T-helper 17 cell (primary cell): ENCODE measurements around the gene PLCB3. TPM values are rescaled to one million over a fixed set of nuclear protein-coding genes. Genes with fewer than 3 reads are reported as not detected.

Source experiments
- ATAC-seq: fragments of 150-1000 bp; cut with Tn5 transposase; 2 replicates; pipeline ENCODE4 v1.10.0; 2021; ENCODE audit warnings: mild to moderate bottlenecking, moderate library complexity
- DNase-seq, 3 donors: peaks; one replicate each; pipeline versions ENCODE4 v3.0.0 to v3.0.0-alpha.2; 2020 to 2021
- H3K9me3 ChIP-seq: one replicate; pipeline ENCODE4 v1.7.0; 2013; ENCODE audit warnings: low read length, mild to moderate bottlenecking; ENCODE audit not compliant: control insufficient read depth, poor library complexity, severe bottlenecking
- H3K27ac Mint-ChIP-seq: one replicate; pipeline ENCODE4 v1.8.0; 2022; ENCODE audit warnings: mild to moderate bottlenecking, moderate library complexity, mixed read lengths
- H3K27me3 Mint-ChIP-seq: one replicate; pipeline ENCODE4 v1.8.0; 2022; ENCODE audit warnings: mixed read lengths
- H3K36me3 Mint-ChIP-seq: one replicate; pipeline ENCODE4 v1.8.0; 2022; ENCODE audit warnings: low read depth, mixed read lengths
- H3K4me1 Mint-ChIP-seq: one replicate; pipeline ENCODE4 v1.8.0; 2022; ENCODE audit warnings: mild to moderate bottlenecking, mixed read lengths
- H3K4me3 Mint-ChIP-seq: one replicate; pipeline ENCODE4 v1.8.0; 2022; ENCODE audit warnings: mild to moderate bottlenecking, moderate library complexity, mixed read lengths
- total RNA-seq, 4 donors: library from RNA in 2 of 4; stranded (reverse) in 2 of 4; gene quantifications; one replicate each; pipeline ENCODE4 v1.2.3 and lab custom pipeline; 2022 to 2026

The PLCB3 gene
- total RNA-seq, 2 donors from 2014 or later: 5.9 TPM

- Mint-ChIP-seq H3K4me3 (peak overlapping the region; percentile 3), H3K27ac (no peak overlapping the region), H3K4me1 (peaks cover 20% of the 10 kb centered on the region), H3K36me3 (peaks cover 2% of the 10 kb centered on the region), H3K27me3 (peaks cover 23% of the 10 kb centered on the region)
- no peaks in the 10 kb centered on the region for H3K9me3 ChIP-seq
- DNase-seq (no peak), ATAC-seq (no peak)
Measured at GRCh38 chr11:64289002-64289564, 37.8 kb downstream of the PLCB3 start.

GRCh38 chr11:64290352-64291261 is 39.3 kb downstream of the PLCB3 start:
- H3K27ac Mint-ChIP-seq: peak overlapping the region; percentile 84
- H3K9me3 ChIP-seq: no peaks in the 10 kb centered on the region
- DNase-seq: no peak

GRCh38 chr11:64291262-64291751 is 40.0 kb downstream of the PLCB3 start, which contains the start of gene KCNK4:
Gene KCNK4 (plus strand): TSS chr11:64291302. CDS start chr11:64293019, 1,717 bp downstream.
- DNase-seq: no peak
- ATAC-seq: no peak
- Mint-ChIP-seq H3K4me1 (peaks cover 20% of the 10 kb centered on the region), H3K27ac (peak within 1 kb of the TSS; percentile 84), H3K36me3 (peaks cover 2% of the 10 kb centered on the region), H3K4me3 (peak within 1 kb of the TSS; percentile 68), H3K27me3 (peaks cover 35% of the 10 kb centered on the region)
- H3K9me3 ChIP-seq: no peaks in the 10 kb centered on the region

More at GRCh38 chr11:64290352-64291261, 39.3 kb downstream of the PLCB3 start:
- H3K4me3 Mint-ChIP-seq: peak overlapping the region; percentile 68
- H3K4me1 Mint-ChIP-seq: peaks cover 22% of the 10 kb centered on the region
- H3K36me3 Mint-ChIP-seq: peaks cover 2% of the 10 kb centered on the region
- no peak for ATAC-seq
- H3K27me3 Mint-ChIP-seq: peaks cover 33% of the 10 kb centered on the region

- H3K9me3 ChIP-seq: no peaks in the 10 kb centered on the region
- DNase-seq (no peak), ATAC-seq (peak; percentile 62)
- peak overlapping the region; percentile 83 for H3K4me3 Mint-ChIP-seq
- H3K27ac Mint-ChIP-seq: no peak overlapping the region
- H3K4me1 Mint-ChIP-seq: peaks cover 14% of the 10 kb centered on the region
- H3K27me3 Mint-ChIP-seq: peaks cover 41% of the 10 kb centered on the region
- H3K36me3 Mint-ChIP-seq: peaks cover 2% of the 10 kb centered on the region
Measured at GRCh38 chr11:64291752-64292459, 40.6 kb downstream of the PLCB3 start.

- Mint-ChIP-seq H3K36me3 (peaks cover 2% of the 10 kb centered on the region), H3K27me3 (peaks cover 48% of the 10 kb centered on the region), H3K4me1 (peaks cover 18% of the 10 kb centered on the region), H3K4me3 (peak overlapping the region; percentile 83), H3K27ac (no peak overlapping the region)
- DNase-seq: no peak
- H3K9me3 ChIP-seq: no peaks in the 10 kb centered on the region
- peak; percentile 13 for ATAC-seq
Measured at GRCh38 chr11:64292460-64293254, 41.3 kb downstream of the PLCB3 start.

GRCh38 chr11:64294774-64295173 is 43.4 kb downstream of the PLCB3 start:
- H3K4me3 Mint-ChIP-seq: no peak overlapping the region
- peaks cover 25% of the 10 kb centered on the region for H3K4me1 Mint-ChIP-seq
- ATAC-seq (no peak), DNase-seq (no peak)
- peaks cover 4% of the 10 kb centered on the region for H3K36me3 Mint-ChIP-seq
- peak overlapping the region; percentile 56 for H3K27ac Mint-ChIP-seq
- no peaks in the 10 kb centered on the region for H3K9me3 ChIP-seq
- H3K27me3 Mint-ChIP-seq: peaks cover 61% of the 10 kb centered on the region

GRCh38 chr11:64295760-64296159 is 44.4 kb downstream of the PLCB3 start:
- peaks cover 27% of the 10 kb centered on the region for H3K4me1 Mint-ChIP-seq
- peaks cover 2% of the 10 kb centered on the region for H3K36me3 Mint-ChIP-seq
- H3K27ac Mint-ChIP-seq: no peak overlapping the region
- DNase-seq: no peak
- H3K27me3 Mint-ChIP-seq: peaks cover 64% of the 10 kb centered on the region
- no peaks in the 10 kb centered on the region for H3K9me3 ChIP-seq
- no peak overlapping the region for H3K4me3 Mint-ChIP-seq
- ATAC-seq: no peak

GRCh38 chr11:64296236-64296635 is 44.9 kb downstream of the PLCB3 start:
- peaks cover 64% of the 10 kb centered on the region for H3K27me3 Mint-ChIP-seq
- DNase-seq: no peak
- ATAC-seq: no peak
- H3K9me3 ChIP-seq: no peaks in the 10 kb centered on the region
- no peak overlapping the region for H3K4me3 Mint-ChIP-seq
- H3K27ac Mint-ChIP-seq: no peak overlapping the region
- H3K36me3 Mint-ChIP-seq: peaks cover 2% of the 10 kb centered on the region
- peaks cover 29% of the 10 kb centered on the region for H3K4me1 Mint-ChIP-seq

GRCh38 chr11:64296830-64297698 is 45.7 kb downstream of the PLCB3 start:
- Mint-ChIP-seq H3K4me3 (no peak overlapping the region), H3K36me3 (peaks cover 2% of the 10 kb centered on the region), H3K27me3 (peaks cover 64% of the 10 kb centered on the region), H3K27ac (peak overlapping the region; percentile 14), H3K4me1 (peaks cover 29% of the 10 kb centered on the region)
- DNase-seq: no peak
- no peak for ATAC-seq
- H3K9me3 ChIP-seq: no peaks in the 10 kb centered on the region

GRCh38 chr11:64297699-64298358 is 46.5 kb downstream of the PLCB3 start:
- no peak for ATAC-seq
- no peak for DNase-seq
- no peaks in the 10 kb centered on the region for H3K9me3 ChIP-seq
- H3K4me3 Mint-ChIP-seq: no peak overlapping the region
- peaks cover 62% of the 10 kb centered on the region for H3K27me3 Mint-ChIP-seq
- H3K4me1 Mint-ChIP-seq: peaks cover 26% of the 10 kb centered on the region
- H3K27ac Mint-ChIP-seq: peak overlapping the region; percentile 65
- H3K36me3 Mint-ChIP-seq: peaks cover 2% of the 10 kb centered on the region

- H3K9me3 ChIP-seq: no peaks in the 10 kb centered on the region
- ATAC-seq (no peak), DNase-seq (no peak)
- Mint-ChIP-seq H3K4me1 (peaks cover 28% of the 10 kb centered on the region), H3K4me3 (peak overlapping the region; percentile 88), H3K27me3 (peaks cover 48% of the 10 kb centered on the region), H3K36me3 (peaks cover 2% of the 10 kb centered on the region), H3K27ac (no peak overlapping the region)
Measured at GRCh38 chr11:64298966-64299846, 47.9 kb downstream of the PLCB3 start.
